MM.1S (cell line): ENCODE results near the gene BMP7.

Experiments
- DNase-seq: peaks from one replicate; pipeline ENCODE4 v3.0.0-alpha.2; 2015
- H2AFZ ChIP-seq: fragments of 300-600 bp; sonication (generic); 2 replicates; pipeline ENCODE4 v1.6.0; 2016; ENCODE audit warnings: antibody characterized with exemption, low read length
- H3F3A ChIP-seq: fragments of 300-600 bp; sonication (generic); 2 replicates; pipeline ENCODE4 v1.6.1; 2016; ENCODE audit warnings: mild to moderate bottlenecking, antibody characterized with exemption, low read length, moderate library complexity, mixed read lengths; ENCODE audit not compliant: insufficient read depth
- H3K27ac ChIP-seq: fragments of 300-600 bp; sonication (generic); 2 replicates; pipeline ENCODE4 v1.5.1; 2016; ENCODE audit warnings: mild to moderate bottlenecking, low read length
- H3K27me3 ChIP-seq: fragments of 300-600 bp; sonication (generic); replicated peaks from 2 replicates; pipeline ENCODE4 v1.6.0; 2016; ENCODE audit warnings: low read length; ENCODE audit not compliant: insufficient read depth
- H3K36me3 ChIP-seq: fragments of 300-600 bp; sonication (generic); replicated peaks from 2 replicates; pipeline ENCODE4 v1.6.1; 2016; ENCODE audit warnings: mild to moderate bottlenecking, low read length, mixed read lengths; ENCODE audit not compliant: insufficient read depth
- H3K4me1 ChIP-seq: fragments of 300-600 bp; sonication (generic); 2 replicates; pipeline ENCODE4 v1.6.1; 2016; ENCODE audit warnings: low read length, mixed read lengths
- H3K4me2 ChIP-seq: fragments of 300-600 bp; sonication (generic); 2 replicates; pipeline ENCODE4 v1.6.0; 2016; ENCODE audit warnings: low read depth, low read length
- H3K4me3 ChIP-seq: fragments of 300-600 bp; sonication (generic); 2 replicates; pipeline ENCODE4 v1.5.1; 2016; ENCODE audit warnings: low read length, mixed read lengths
- H3K79me2 ChIP-seq: fragments of 300-600 bp; sonication (generic); 2 replicates; pipeline ENCODE4 v1.6.1; 2016; ENCODE audit warnings: mixed run types, low read length, mixed read lengths
- H3K9ac ChIP-seq: fragments of 300-600 bp; sonication (generic); 2 replicates; pipeline ENCODE4 v1.6.1; 2016; ENCODE audit warnings: low read length, mixed read lengths
- H3K9me2 ChIP-seq: fragments of 300-600 bp; sonication (generic); replicated peaks from 2 replicates; pipeline ENCODE4 v1.6.1; 2016; ENCODE audit warnings: mild to moderate bottlenecking, low read length, mixed read lengths; ENCODE audit not compliant: insufficient read depth
- H3K9me3 ChIP-seq: fragments of 300-600 bp; sonication (generic); replicated peaks from 2 replicates; pipeline ENCODE4 v1.6.1; 2016; ENCODE audit warnings: mild to moderate bottlenecking, low read length, mixed read lengths; ENCODE audit not compliant: insufficient read depth
- H4K20me1 ChIP-seq: fragments of 300-600 bp; sonication (generic); 2 replicates; pipeline ENCODE4 v1.6.1; 2016; ENCODE audit warnings: mild to moderate bottlenecking, low read length, moderate library complexity, mixed read lengths; ENCODE audit not compliant: insufficient read depth
- CTCF ChIP-seq: fragments of 300-600 bp; sonication (generic); IDR thresholded peaks from 2 replicates; pipeline ENCODE4 v1.5.1; 2016; ENCODE audit warnings: antibody characterized with exemption, low read length, mixed read lengths
- EZH2 ChIP-seq: fragments of 300-600 bp; sonication (generic); optimal IDR thresholded peaks from 2 replicates; pipeline ENCODE3; 2017; ENCODE audit warnings: low read depth, mild to moderate bottlenecking, antibody characterized with exemption, low read length, mixed read lengths
- EZH2phosphoT487 ChIP-seq: fragments of 300-600 bp; sonication (generic); IDR thresholded peaks from 2 replicates; pipeline ENCODE4 v1.6.1; 2018; ENCODE audit warnings: antibody characterized with exemption, low read length

Gene BMP7

GRCh38 chr20:57138198-57138995 is 128.0 kb downstream of the BMP7 start:
- no peaks in the 10 kb centered on the region for H3F3A ChIP-seq
- H2AFZ ChIP-seq = no peak overlapping the region
- H3K27me3 ChIP-seq = peaks cover 3% of the 10 kb centered on the region; the same call in 1 of the 2 replicates
- H3K9me2 ChIP-seq = no peaks in the 10 kb centered on the region
- no peak overlapping the region for H3K4me2 ChIP-seq
- H3K4me3 ChIP-seq = no peak overlapping the region
- no peaks in the 10 kb centered on the region for H4K20me1 ChIP-seq
- H3K79me2 ChIP-seq = no peaks in the 10 kb centered on the region
- no peak overlapping the region for H3K27ac ChIP-seq
- H3K9me3 ChIP-seq = no peaks in the 10 kb centered on the region
- no peaks in the 10 kb centered on the region for H3K36me3 ChIP-seq
- H3K9ac ChIP-seq = no peak overlapping the region
- DNase-seq = no peak
- H3K4me1 ChIP-seq = no peaks in the 10 kb centered on the region
- no peak for TF ChIP-seq EZH2phosphoT487
- TF ChIP-seq CTCF = no peak
- TF ChIP-seq EZH2 = no peak

- no peak for DNase-seq
- Histone ChIP-seq H3K4me3 (no peak overlapping the region), H3K27me3 (peaks cover 3% of the 10 kb centered on the region; the same call in 1 of the 2 replicates), H2AFZ (no peak overlapping the region), H3K79me2 (no peaks in the 10 kb centered on the region), H4K20me1 (no peaks in the 10 kb centered on the region), H3K9me2 (no peaks in the 10 kb centered on the region), H3F3A (no peaks in the 10 kb centered on the region), H3K4me2 (no peak overlapping the region), H3K36me3 (no peaks in the 10 kb centered on the region), H3K4me1 (no peaks in the 10 kb centered on the region), H3K9ac (no peak overlapping the region), H3K9me3 (no peaks in the 10 kb centered on the region), H3K27ac (no peak overlapping the region)
- no peak for TF ChIP-seq CTCF
These were observed 128.8 kb downstream of the BMP7 start for GRCh38 chr20:57137676-57138075.

GRCh38 chr20:57136734-57137133 is 129.7 kb downstream of the BMP7 start:
- no peak for TF ChIP-seq CTCF
- TF ChIP-seq EZH2 = no peak
- no peak for TF ChIP-seq EZH2phosphoT487

More at GRCh38 chr20:57136734-57137133, 129.7 kb downstream of the BMP7 start:
- no peak overlapping the region for H2AFZ ChIP-seq
- no peak overlapping the region for H3K4me2 ChIP-seq
- H4K20me1 ChIP-seq = no peaks in the 10 kb centered on the region
- H3F3A ChIP-seq = no peaks in the 10 kb centered on the region
- no peak for DNase-seq
- no peaks in the 10 kb centered on the region for H3K9me3 ChIP-seq
- peaks cover 3% of the 10 kb centered on the region; the same call in 1 of the 2 replicates for H3K27me3 ChIP-seq
- no peak overlapping the region for H3K4me3 ChIP-seq
- H3K36me3 ChIP-seq = no peaks in the 10 kb centered on the region
- H3K9me2 ChIP-seq = no peaks in the 10 kb centered on the region
- H3K27ac ChIP-seq = no peak overlapping the region
- H3K4me1 ChIP-seq = no peaks in the 10 kb centered on the region
- no peaks in the 10 kb centered on the region for H3K79me2 ChIP-seq
- no peak overlapping the region for H3K9ac ChIP-seq
